ENCODE measurements around the gene CD8A.

DNA sequence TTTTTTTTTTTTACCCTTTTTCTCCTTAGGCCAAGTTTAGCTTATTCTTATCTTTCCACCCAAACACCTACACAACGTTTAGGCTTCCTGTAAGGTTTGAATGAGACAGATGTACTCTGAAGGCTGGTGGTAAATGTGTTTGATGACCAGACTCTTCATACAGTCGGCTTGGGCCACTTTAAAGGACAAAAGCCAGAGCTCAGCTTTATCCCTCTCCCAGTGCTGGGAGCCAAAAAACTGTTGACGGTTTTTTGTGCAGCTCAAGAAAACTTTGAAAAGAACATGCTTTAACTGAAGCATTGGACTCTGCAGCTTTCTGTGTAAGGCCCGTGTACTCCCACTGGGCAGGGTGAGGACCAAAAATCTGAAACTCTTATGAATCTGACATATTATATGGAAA, 15.4 kb downstream of the CD8A start:
- TF ChIP-seq CTCF (IDR thresholded peaks at IDR 0.05; ENCODE audit: borderline replicate concordance, extremely low read depth, low read length, poor library complexity, severe bottlenecking) (no peak), EZH2 (IDR thresholded peaks at IDR 0.05; ENCODE audit: borderline replicate concordance, low read depth, low read length, severe bottlenecking) (no peak)
